ENCODE data around the gene TIGAR.

The TIGAR gene

GRCh38 chr12:4283512-4284255, 37.3 kb upstream of the TIGAR start:
- no peak for DNase-seq
- peaks cover 45% of the 10 kb centered on the region for H3K4me1 ChIP-seq (ENCODE audit: control insufficient read depth, insufficient read depth, low read length, poor library complexity, severe bottlenecking)

GRCh38 chr12:4284306-4284705, 36.7 kb upstream of the TIGAR start:
- Histone ChIP-seq H3K9me3 (ENCODE audit: control insufficient read depth, low read length) (no peaks in the 10 kb centered on the region), H3K4me1 (ENCODE audit: control insufficient read depth, insufficient read depth, low read length, poor library complexity, severe bottlenecking) (peaks cover 43% of the 10 kb centered on the region), H3K27ac (ENCODE audit: insufficient read depth, low read length, poor library complexity, severe bottlenecking) (no peak overlapping the region), H3K36me3 (ENCODE audit: control insufficient read depth, insufficient read depth, low read length) (peaks cover 96% of the 10 kb centered on the region), H3K4me3 (ENCODE audit: insufficient read depth, low read depth, low read length, poor library complexity, severe bottlenecking) (no peak overlapping the region), H3K27me3 (replicated peaks; ENCODE audit: control insufficient read depth, insufficient read depth, low read length, poor library complexity, severe bottlenecking) (no peaks in the 10 kb centered on the region)
- no peak for DNase-seq

More at GRCh38 chr12:4283512-4284255, 37.3 kb upstream of the TIGAR start:
- no peak overlapping the region for H3K27ac ChIP-seq (ENCODE audit: insufficient read depth, low read length, poor library complexity, severe bottlenecking)
- no peaks in the 10 kb centered on the region for H3K9me3 ChIP-seq (ENCODE audit: control insufficient read depth, low read length)
- no peaks in the 10 kb centered on the region for H3K27me3 ChIP-seq (replicated peaks; ENCODE audit: control insufficient read depth, insufficient read depth, low read length, poor library complexity, severe bottlenecking)
- H3K4me3 ChIP-seq (ENCODE audit: insufficient read depth, low read depth, low read length, poor library complexity, severe bottlenecking): no peak overlapping the region
- H3K36me3 ChIP-seq (ENCODE audit: control insufficient read depth, insufficient read depth, low read length): peaks cover 96% of the 10 kb centered on the region

GRCh38 chr12:4285070-4285469, 35.9 kb upstream of the TIGAR start:
- no peak for DNase-seq
- Histone ChIP-seq H3K27me3 (replicated peaks; ENCODE audit: control insufficient read depth, insufficient read depth, low read length, poor library complexity, severe bottlenecking) (no peaks in the 10 kb centered on the region), H3K4me1 (ENCODE audit: control insufficient read depth, insufficient read depth, low read length, poor library complexity, severe bottlenecking) (peaks cover 36% of the 10 kb centered on the region), H3K9me3 (ENCODE audit: control insufficient read depth, low read length) (no peaks in the 10 kb centered on the region), H3K36me3 (ENCODE audit: control insufficient read depth, insufficient read depth, low read length) (peaks cover 96% of the 10 kb centered on the region), H3K4me3 (ENCODE audit: insufficient read depth, low read depth, low read length, poor library complexity, severe bottlenecking) (no peak overlapping the region), H3K27ac (ENCODE audit: insufficient read depth, low read length, poor library complexity, severe bottlenecking) (no peak overlapping the region)

GRCh38 chr12:4286228-4286627, 34.8 kb upstream of the TIGAR start:
- no peak for DNase-seq

GRCh38 chr12:4286771-4287317, 34.2 kb upstream of the TIGAR start:
- Histone ChIP-seq H3K27ac (ENCODE audit: insufficient read depth, low read length, poor library complexity, severe bottlenecking) (peak overlapping the region; percentile 7), H3K4me1 (ENCODE audit: control insufficient read depth, insufficient read depth, low read length, poor library complexity, severe bottlenecking) (peaks cover 35% of the 10 kb centered on the region), H3K4me3 (ENCODE audit: insufficient read depth, low read depth, low read length, poor library complexity, severe bottlenecking) (no peak overlapping the region), H3K36me3 (ENCODE audit: control insufficient read depth, insufficient read depth, low read length) (peaks cover 97% of the 10 kb centered on the region), H3K27me3 (replicated peaks; ENCODE audit: control insufficient read depth, insufficient read depth, low read length, poor library complexity, severe bottlenecking) (no peaks in the 10 kb centered on the region), H3K9me3 (ENCODE audit: control insufficient read depth, low read length) (no peaks in the 10 kb centered on the region)
- DNase-seq: no peak

More at GRCh38 chr12:4286228-4286627, 34.8 kb upstream of the TIGAR start:
- Histone ChIP-seq H3K27me3 (replicated peaks; ENCODE audit: control insufficient read depth, insufficient read depth, low read length, poor library complexity, severe bottlenecking) (no peaks in the 10 kb centered on the region), H3K4me3 (ENCODE audit: insufficient read depth, low read depth, low read length, poor library complexity, severe bottlenecking) (no peak overlapping the region), H3K4me1 (ENCODE audit: control insufficient read depth, insufficient read depth, low read length, poor library complexity, severe bottlenecking) (peaks cover 29% of the 10 kb centered on the region), H3K27ac (ENCODE audit: insufficient read depth, low read length, poor library complexity, severe bottlenecking) (no peak overlapping the region), H3K9me3 (ENCODE audit: control insufficient read depth, low read length) (no peaks in the 10 kb centered on the region), H3K36me3 (ENCODE audit: control insufficient read depth, insufficient read depth, low read length) (peaks cover 96% of the 10 kb centered on the region)

- H3K27me3 ChIP-seq (replicated peaks; ENCODE audit: control insufficient read depth, insufficient read depth, low read length, poor library complexity, severe bottlenecking): no peaks in the 10 kb centered on the region
- peaks cover 97% of the 10 kb centered on the region for H3K36me3 ChIP-seq (ENCODE audit: control insufficient read depth, insufficient read depth, low read length)
- peaks cover 41% of the 10 kb centered on the region for H3K4me1 ChIP-seq (ENCODE audit: control insufficient read depth, insufficient read depth, low read length, poor library complexity, severe bottlenecking)
- no peak overlapping the region for H3K27ac ChIP-seq (ENCODE audit: insufficient read depth, low read length, poor library complexity, severe bottlenecking)
- no peak for DNase-seq
- no peaks in the 10 kb centered on the region for H3K9me3 ChIP-seq (ENCODE audit: control insufficient read depth, low read length)
- H3K4me3 ChIP-seq (ENCODE audit: insufficient read depth, low read depth, low read length, poor library complexity, severe bottlenecking): no peak overlapping the region
These were observed 33.4 kb upstream of the TIGAR start for GRCh38 chr12:4287325-4288211.

- H3K4me1 ChIP-seq (ENCODE audit: control insufficient read depth, insufficient read depth, low read length, poor library complexity, severe bottlenecking): peaks cover 51% of the 10 kb centered on the region
- no peaks in the 10 kb centered on the region for H3K27me3 ChIP-seq (replicated peaks; ENCODE audit: control insufficient read depth, insufficient read depth, low read length, poor library complexity, severe bottlenecking)
- no peak overlapping the region for H3K27ac ChIP-seq (ENCODE audit: insufficient read depth, low read length, poor library complexity, severe bottlenecking)
- H3K4me3 ChIP-seq (ENCODE audit: insufficient read depth, low read depth, low read length, poor library complexity, severe bottlenecking): no peak overlapping the region
- peaks cover 95% of the 10 kb centered on the region for H3K36me3 ChIP-seq (ENCODE audit: control insufficient read depth, insufficient read depth, low read length)
- no peaks in the 10 kb centered on the region for H3K9me3 ChIP-seq (ENCODE audit: control insufficient read depth, low read length)
- no peak for DNase-seq
These were observed 32.5 kb upstream of the TIGAR start for GRCh38 chr12:4288296-4289131.

- no peak for DNase-seq
- H3K9me3 ChIP-seq (ENCODE audit: control insufficient read depth, low read length): no peaks in the 10 kb centered on the region
- peaks cover 93% of the 10 kb centered on the region for H3K36me3 ChIP-seq (ENCODE audit: control insufficient read depth, insufficient read depth, low read length)
- peaks cover 48% of the 10 kb centered on the region for H3K4me1 ChIP-seq (ENCODE audit: control insufficient read depth, insufficient read depth, low read length, poor library complexity, severe bottlenecking)
- no peaks in the 10 kb centered on the region for H3K27me3 ChIP-seq (replicated peaks; ENCODE audit: control insufficient read depth, insufficient read depth, low read length, poor library complexity, severe bottlenecking)
- H3K27ac ChIP-seq (ENCODE audit: insufficient read depth, low read length, poor library complexity, severe bottlenecking): no peak overlapping the region
- H3K4me3 ChIP-seq (ENCODE audit: insufficient read depth, low read depth, low read length, poor library complexity, severe bottlenecking): no peak overlapping the region
These were observed 31.7 kb upstream of the TIGAR start for GRCh38 chr12:4289231-4289878.
